Measurements from ENCODE around the gene TSHZ2. TPM values are rescaled to one million over a fixed set of nuclear protein-coding genes. Genes with fewer than 3 reads are reported as not detected.

TSHZ2 gene
- total and polyA plus RNA-seq, 12 donors: 1.5 to 6.2 (median 4.5) TPM

DNA sequence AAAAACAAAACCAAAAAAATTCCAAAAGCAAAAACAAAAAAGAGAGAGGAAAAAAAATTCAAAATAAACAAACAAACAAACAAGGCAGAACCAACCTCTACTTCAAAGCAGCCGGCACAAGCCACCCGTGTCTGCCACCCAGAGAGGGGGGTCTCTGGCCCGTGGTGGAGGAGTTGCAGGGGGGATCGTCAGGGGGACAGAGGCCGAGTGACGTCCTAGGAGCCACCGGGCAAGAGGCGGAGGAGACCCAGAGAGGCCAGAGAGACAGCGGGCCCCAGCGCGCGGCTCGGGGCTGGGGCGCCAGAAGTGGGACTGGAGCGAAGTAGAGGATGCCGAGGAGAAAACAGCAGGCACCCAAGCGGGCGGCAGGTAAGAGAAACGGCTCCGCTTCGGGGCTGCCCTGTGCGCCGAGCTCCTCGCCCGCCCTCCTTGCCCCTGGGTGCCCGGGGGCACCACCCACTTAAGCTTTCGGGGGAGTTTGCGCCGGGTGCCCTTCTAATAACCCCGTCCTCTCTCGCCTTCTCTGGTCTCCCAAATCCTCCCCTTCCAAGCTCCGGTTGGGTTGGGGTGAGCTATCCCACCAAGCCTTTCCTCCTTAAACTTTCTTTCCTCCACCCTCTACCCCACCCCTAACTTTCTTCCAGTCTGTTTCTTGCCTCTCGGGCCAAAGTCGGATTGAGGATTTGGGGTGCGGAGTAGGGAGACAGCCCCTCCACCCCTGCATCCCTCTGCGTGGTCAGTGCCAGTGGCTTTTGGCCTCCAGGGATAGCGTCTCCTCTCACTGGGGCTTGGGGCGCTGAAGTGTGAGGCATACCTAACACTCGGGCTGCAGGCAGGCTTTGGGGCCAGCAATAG, 1.0 kb downstream of the TSHZ2 start:
- intact Hi-C loops (cut with DNase I): no loop called here
- WGBS, 2 donors: 4 to 6% methylated on average over 28 to 39 of the region's 39 CpGs

DNA sequence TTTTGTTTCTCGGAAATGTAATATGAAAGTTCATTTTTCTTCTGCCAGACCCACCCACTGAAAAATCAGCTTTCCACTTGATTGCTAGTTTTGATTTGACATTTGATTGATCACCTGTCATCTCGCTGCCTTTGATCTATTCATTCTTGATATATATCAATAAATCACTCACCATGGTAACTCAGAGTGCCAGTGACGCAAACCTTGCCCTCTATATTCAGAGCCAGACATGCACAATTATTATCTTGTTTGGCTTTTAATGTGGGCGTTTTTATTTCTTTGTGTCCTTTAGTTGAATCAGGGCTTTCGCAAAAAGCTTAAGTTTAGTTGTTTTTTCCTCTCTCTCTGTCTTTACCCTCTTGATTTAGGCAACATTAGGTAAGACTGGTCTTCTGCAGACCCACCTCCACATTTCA, 2.0 kb downstream of the TSHZ2 start:
- 58 to 59% methylated on average over 5 of the region's 5 CpGs for WGBS, 2 donors
- peak overlapping the region in 9 of 10 donors; percentile 36 to 66 (median 59) for H3K4me3 ChIP-seq
- TF ChIP-seq, protein P1, sequence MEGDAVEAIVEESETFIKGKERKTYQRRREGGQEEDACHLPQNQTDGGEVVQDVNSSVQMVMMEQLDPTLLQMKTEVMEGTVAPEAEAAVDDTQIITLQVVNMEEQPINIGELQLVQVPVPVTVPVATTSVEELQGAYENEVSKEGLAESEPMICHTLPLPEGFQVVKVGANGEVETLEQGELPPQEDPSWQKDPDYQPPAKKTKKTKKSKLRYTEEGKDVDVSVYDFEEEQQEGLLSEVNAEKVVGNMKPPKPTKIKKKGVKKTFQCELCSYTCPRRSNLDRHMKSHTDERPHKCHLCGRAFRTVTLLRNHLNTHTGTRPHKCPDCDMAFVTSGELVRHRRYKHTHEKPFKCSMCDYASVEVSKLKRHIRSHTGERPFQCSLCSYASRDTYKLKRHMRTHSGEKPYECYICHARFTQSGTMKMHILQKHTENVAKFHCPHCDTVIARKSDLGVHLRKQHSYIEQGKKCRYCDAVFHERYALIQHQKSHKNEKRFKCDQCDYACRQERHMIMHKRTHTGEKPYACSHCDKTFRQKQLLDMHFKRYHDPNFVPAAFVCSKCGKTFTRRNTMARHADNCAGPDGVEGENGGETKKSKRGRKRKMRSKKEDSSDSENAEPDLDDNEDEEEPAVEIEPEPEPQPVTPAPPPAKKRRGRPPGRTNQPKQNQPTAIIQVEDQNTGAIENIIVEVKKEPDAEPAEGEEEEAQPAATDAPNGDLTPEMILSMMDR (IDR thresholded peaks at IDR 0.05): no peak
- H3K27ac ChIP-seq: peak overlapping the region in 6 of 10 donors; percentile 23 to 87 (median 66)
- H3K4me1 ChIP-seq: peaks cover 0 to 8% (median 0%) of the 10 kb centered on the region in 9 donors
- DNase-seq: no peak
- H3K36me3 ChIP-seq: no peaks in the 10 kb centered on the region
- peaks cover 0 to 47% (median 19%) of the 10 kb centered on the region in 7 donors for H3K27me3 ChIP-seq
- intact Hi-C loops (cut with DNase I): no loop called here
- H3K9me3 ChIP-seq: no peaks in the 10 kb centered on the region
- no peak for ATAC-seq

More for the DNA sequence above, 1.0 kb downstream of the TSHZ2 start:
- ATAC-seq (peak; percentile 48 to 71 (median 62)), DNase-seq (peak in 1 of 2 donors; percentile 19)
- Histone ChIP-seq H3K27ac (peak overlapping the region in 8 of 10 donors; percentile 33 to 87 (median 66)), H3K4me3 (peak overlapping the region; percentile 19 to 66 (median 58)), H3K27me3 (peaks cover 0 to 49% (median 19%) of the 10 kb centered on the region in 7 donors), H3K36me3 (no peaks in the 10 kb centered on the region), H3K9me3 (no peaks in the 10 kb centered on the region), H3K4me1 (peaks cover 0 to 8% (median 0%) of the 10 kb centered on the region in 9 donors)
- TF ChIP-seq, protein P1 (IDR thresholded peaks at IDR 0.05): no peak

DNA sequence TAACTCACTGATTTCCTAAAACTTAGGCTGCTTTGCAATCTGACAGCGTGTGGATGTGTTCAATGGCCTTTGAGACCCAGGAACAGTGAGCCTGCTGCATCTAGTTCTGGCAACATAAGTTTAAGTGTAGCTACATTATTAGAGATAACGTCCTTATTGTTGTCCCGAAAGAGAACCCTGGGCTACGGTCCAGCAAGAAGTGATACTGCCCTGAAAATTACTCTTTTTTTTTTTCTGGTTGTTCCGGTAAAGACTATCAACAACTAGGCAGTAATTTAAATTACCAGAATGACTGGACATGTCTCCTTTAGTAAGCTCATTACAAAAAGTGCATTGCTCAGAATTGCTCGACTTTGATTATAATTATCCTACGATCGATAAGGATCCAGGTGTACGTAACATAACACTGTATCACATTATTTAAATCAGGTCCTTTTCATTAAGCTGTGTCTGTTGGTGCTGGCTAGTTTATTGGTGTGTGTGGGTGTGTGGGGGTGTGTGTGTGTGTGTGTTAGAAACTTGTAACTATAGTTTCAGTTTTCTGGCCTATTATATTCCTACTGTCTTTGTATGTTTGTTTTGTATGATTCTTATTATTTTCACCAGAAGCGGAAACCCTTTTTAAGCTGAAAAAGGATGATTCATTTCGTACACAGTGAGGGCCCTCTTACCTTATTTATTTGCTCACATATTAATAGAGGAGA, 3.0 kb downstream of the TSHZ2 start:
- no peak for ATAC-seq
- intact Hi-C loops (cut with DNase I): no loop called here
- H3K27me3 ChIP-seq: peaks cover 0 to 42% (median 19%) of the 10 kb centered on the region in 7 donors
- H3K27ac ChIP-seq: peak overlapping the region in 6 of 10 donors; percentile 21 to 87 (median 66)
- peak overlapping the region in 9 of 10 donors; percentile 4 to 66 (median 59) for H3K4me3 ChIP-seq
- no peaks in the 10 kb centered on the region for H3K9me3 ChIP-seq
- H3K36me3 ChIP-seq: no peaks in the 10 kb centered on the region
- peaks cover 0 to 8% (median 0%) of the 10 kb centered on the region in 9 donors for H3K4me1 ChIP-seq
- 35 to 36% methylated on average over 11 of the region's 11 CpGs for WGBS, 2 donors
- TF ChIP-seq, protein P1 (IDR thresholded peaks at IDR 0.05): no peak
- no peak for DNase-seq

Data from heart right ventricle (tissue), 16 donors.